Measurements from ENCODE around the gene METTL14.

The METTL14 gene

DNA sequence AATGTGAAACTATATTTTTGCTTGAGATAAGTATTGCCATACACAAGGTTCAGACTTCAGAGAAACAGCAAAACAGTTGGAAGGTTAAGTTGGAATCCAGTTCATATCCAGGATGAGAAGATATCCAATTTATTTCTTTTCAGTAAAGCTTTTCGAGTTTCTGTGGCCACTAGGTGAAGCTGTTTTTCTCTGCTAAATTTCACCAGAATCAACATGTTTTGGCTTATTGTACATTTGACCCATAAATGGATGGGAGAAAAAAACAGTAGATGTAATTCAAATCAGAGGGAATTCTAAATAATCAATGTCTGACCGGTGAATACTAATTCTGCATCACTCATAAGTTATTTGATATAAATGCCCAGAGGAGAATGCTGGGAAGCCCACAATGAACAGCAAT, 9.1 kb upstream of the METTL14 start:
- no peaks in the 10 kb centered on the region for H3K27me3 ChIP-seq (ENCODE audit: insufficient read depth, low read length, poor library complexity)
- H3K4me2 ChIP-seq (ENCODE audit: low read length): no peak overlapping the region
- no peak overlapping the region for H4K8ac ChIP-seq (ENCODE audit: low read depth, low read length)
- H3K4ac ChIP-seq (ENCODE audit: low read depth, low read length): no peak overlapping the region
- no peak for DNase-seq
- no CpG with 5 or more reads among the region's 2 CpGs for WGBS (ENCODE audit: extremely low coverage, insufficient coverage, low lambda C conversion rate)
- no peaks in the 10 kb centered on the region for H3K79me2 ChIP-seq (ENCODE audit: control insufficient read depth, insufficient read depth, low read length)
- H2BK15ac ChIP-seq (replicated peaks; ENCODE audit: low read depth): no peak overlapping the region
- no peaks in the 10 kb centered on the region for H3K36me3 ChIP-seq (ENCODE audit: control insufficient read depth, insufficient read depth, low read length)
- H4K5ac ChIP-seq (ENCODE audit: low read length): no peak overlapping the region
- no peak overlapping the region for H3K27ac ChIP-seq (ENCODE audit: low read depth, low read length)
- H2BK120ac ChIP-seq (ENCODE audit: low read depth, low read length): no peak overlapping the region
- H2AK5ac ChIP-seq (ENCODE audit: low read length): no peak overlapping the region
- H3K4me1 ChIP-seq (ENCODE audit: control insufficient read depth, low read depth, low read length): no peaks in the 10 kb centered on the region
- no peak overlapping the region for H3K56ac ChIP-seq (ENCODE audit: low read length)
- no peak overlapping the region for H3K23ac ChIP-seq (ENCODE audit: low read length)
- no peak overlapping the region for H3K9ac ChIP-seq (ENCODE audit: low read length)
- H2BK5ac ChIP-seq (ENCODE audit: low read length): no peak overlapping the region
- H3K79me1 ChIP-seq (ENCODE audit: low read length): no peaks in the 10 kb centered on the region
- H3K18ac ChIP-seq (ENCODE audit: low read length): no peak overlapping the region
- H3K4me3 ChIP-seq (ENCODE audit: low read length): no peak overlapping the region

DNA sequence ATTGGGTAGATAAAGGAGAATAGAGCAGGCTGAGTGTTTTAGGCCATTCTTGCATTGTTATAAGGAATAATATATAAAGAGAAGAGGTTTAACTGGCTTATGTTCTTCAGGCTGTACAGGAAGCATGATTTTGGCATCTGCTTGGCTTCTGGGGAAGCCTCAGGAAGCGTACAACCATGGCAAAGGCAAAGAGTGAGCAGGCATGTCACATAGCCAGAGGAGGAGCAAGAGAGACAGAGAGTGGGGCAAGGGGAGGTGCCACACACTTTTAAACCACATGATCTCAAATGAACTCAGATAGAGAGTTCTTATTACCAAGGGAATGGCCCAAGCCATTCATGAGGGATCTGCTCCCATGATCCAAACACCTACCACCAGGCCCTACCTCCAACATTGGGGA, 4.4 kb upstream of the METTL14 start:
- Histone ChIP-seq H2BK15ac (replicated peaks; ENCODE audit: low read depth) (no peak overlapping the region), H3K4me3 (ENCODE audit: low read length) (no peak overlapping the region), H2AK5ac (ENCODE audit: low read length) (no peak overlapping the region), H3K56ac (ENCODE audit: low read length) (no peak overlapping the region), H3K27me3 (ENCODE audit: insufficient read depth, low read length, poor library complexity) (no peaks in the 10 kb centered on the region), H3K4me1 (ENCODE audit: control insufficient read depth, low read depth, low read length) (no peaks in the 10 kb centered on the region), H3K4me2 (ENCODE audit: low read length) (no peak overlapping the region), H2BK5ac (ENCODE audit: low read length) (no peak overlapping the region), H3K79me1 (ENCODE audit: low read length) (no peaks in the 10 kb centered on the region), H2BK120ac (ENCODE audit: low read depth, low read length) (no peak overlapping the region), H3K9ac (ENCODE audit: low read length) (no peak overlapping the region), H3K36me3 (ENCODE audit: control insufficient read depth, insufficient read depth, low read length) (no peaks in the 10 kb centered on the region), H3K79me2 (ENCODE audit: control insufficient read depth, insufficient read depth, low read length) (peaks cover 4% of the 10 kb centered on the region), H3K27ac (ENCODE audit: low read depth, low read length) (no peak overlapping the region), H3K18ac (ENCODE audit: low read length) (no peak overlapping the region), H3K23ac (ENCODE audit: low read length) (no peak overlapping the region), H4K5ac (ENCODE audit: low read length) (no peak overlapping the region), H3K4ac (ENCODE audit: low read depth, low read length) (no peak overlapping the region), H4K8ac (ENCODE audit: low read depth, low read length) (no peak overlapping the region)
- DNase-seq: peak; percentile 47
- WGBS (ENCODE audit: extremely low coverage, insufficient coverage, low lambda C conversion rate): no CpG with 5 or more reads among the region's 1 CpG

DNA sequence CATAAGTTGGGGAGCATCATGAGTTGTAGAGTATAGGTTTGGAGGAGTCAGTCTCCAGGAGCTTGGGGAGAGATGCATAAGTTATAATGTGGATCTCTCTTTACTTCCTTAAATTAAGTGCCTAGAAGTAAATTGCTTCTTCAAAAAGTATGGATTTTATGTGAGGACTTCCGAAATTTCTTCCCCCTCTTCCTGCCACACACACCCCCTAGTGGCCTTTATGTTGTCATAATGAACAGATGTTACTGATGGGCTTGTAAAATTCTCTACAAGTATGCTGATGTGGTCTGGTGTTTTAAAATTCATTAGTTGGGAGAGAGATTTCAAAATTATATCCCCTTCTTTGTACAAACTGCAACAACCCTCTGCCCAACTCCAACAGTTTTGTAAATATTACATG, 2.3 kb upstream of the METTL14 start:
- no peak overlapping the region for H3K27ac ChIP-seq (ENCODE audit: low read depth, low read length)
- H3K4me3 ChIP-seq (ENCODE audit: low read length): no peak overlapping the region
- peak; percentile 48 for DNase-seq
- no peak overlapping the region for H2BK5ac ChIP-seq (ENCODE audit: low read length)
- no peaks in the 10 kb centered on the region for H3K79me1 ChIP-seq (ENCODE audit: low read length)
- no peak overlapping the region for H4K5ac ChIP-seq (ENCODE audit: low read length)
- no peak overlapping the region for H2AK5ac ChIP-seq (ENCODE audit: low read length)
- no peak overlapping the region for H3K9ac ChIP-seq (ENCODE audit: low read length)
- no peak overlapping the region for H3K56ac ChIP-seq (ENCODE audit: low read length)
- H2BK15ac ChIP-seq (replicated peaks; ENCODE audit: low read depth): no peak overlapping the region
- no peaks in the 10 kb centered on the region for H3K27me3 ChIP-seq (ENCODE audit: insufficient read depth, low read length, poor library complexity)
- peaks cover 15% of the 10 kb centered on the region for H3K79me2 ChIP-seq (ENCODE audit: control insufficient read depth, insufficient read depth, low read length)
- WGBS (ENCODE audit: extremely low coverage, insufficient coverage, low lambda C conversion rate): no CpG with 5 or more reads among the region's 1 CpG
- H2BK120ac ChIP-seq (ENCODE audit: low read depth, low read length): no peak overlapping the region
- no peak overlapping the region for H3K23ac ChIP-seq (ENCODE audit: low read length)
- no peaks in the 10 kb centered on the region for H3K4me1 ChIP-seq (ENCODE audit: control insufficient read depth, low read depth, low read length)
- no peaks in the 10 kb centered on the region for H3K36me3 ChIP-seq (ENCODE audit: control insufficient read depth, insufficient read depth, low read length)
- H3K4me2 ChIP-seq (ENCODE audit: low read length): no peak overlapping the region
- no peak overlapping the region for H3K18ac ChIP-seq (ENCODE audit: low read length)
- peak overlapping the region; percentile 3 for H4K8ac ChIP-seq (ENCODE audit: low read depth, low read length)
- H3K4ac ChIP-seq (ENCODE audit: low read depth, low read length): no peak overlapping the region

DNA sequence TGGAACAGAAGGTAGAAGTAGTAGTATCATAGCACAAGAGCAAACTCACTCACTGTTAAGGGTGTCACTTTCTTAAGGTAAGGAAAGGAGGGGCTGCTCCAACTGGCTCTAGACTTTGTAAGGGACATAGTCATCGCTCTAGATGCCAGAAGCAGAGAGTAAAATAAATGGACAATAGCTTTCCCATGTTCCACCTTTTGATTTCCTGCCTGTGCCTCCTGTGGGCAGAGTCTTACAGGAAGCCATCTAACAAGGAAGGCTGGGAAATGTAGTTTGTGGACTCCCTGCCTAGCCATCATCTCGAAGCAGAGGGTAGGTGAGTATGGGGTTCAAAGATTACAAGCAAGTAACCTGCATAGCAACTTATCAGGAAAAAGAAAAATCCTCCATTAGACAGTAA, 1.7 kb upstream of the METTL14 start:
- no peak overlapping the region for H3K4ac ChIP-seq (ENCODE audit: low read depth, low read length)
- H2BK120ac ChIP-seq (ENCODE audit: low read depth, low read length): no peak overlapping the region
- no peak overlapping the region for H2AK5ac ChIP-seq (ENCODE audit: low read length)
- H4K8ac ChIP-seq (ENCODE audit: low read depth, low read length): peak overlapping the region; percentile 3
- H3K56ac ChIP-seq (ENCODE audit: low read length): peak overlapping the region; percentile 50
- H3K4me2 ChIP-seq (ENCODE audit: low read length): no peak overlapping the region
- no peak overlapping the region for H3K4me3 ChIP-seq (ENCODE audit: low read length)
- H3K79me2 ChIP-seq (ENCODE audit: control insufficient read depth, insufficient read depth, low read length): peaks cover 15% of the 10 kb centered on the region
- H2BK15ac ChIP-seq (replicated peaks; ENCODE audit: low read depth): no peak overlapping the region
- H3K4me1 ChIP-seq (ENCODE audit: control insufficient read depth, low read depth, low read length): no peaks in the 10 kb centered on the region
- no peak overlapping the region for H3K18ac ChIP-seq (ENCODE audit: low read length)
- H4K5ac ChIP-seq (ENCODE audit: low read length): peak overlapping the region; percentile 98
- no peaks in the 10 kb centered on the region for H3K36me3 ChIP-seq (ENCODE audit: control insufficient read depth, insufficient read depth, low read length)
- no peak overlapping the region for H3K23ac ChIP-seq (ENCODE audit: low read length)
- H3K79me1 ChIP-seq (ENCODE audit: low read length): no peaks in the 10 kb centered on the region
- no CpG with 5 or more reads among the region's 2 CpGs for WGBS (ENCODE audit: extremely low coverage, insufficient coverage, low lambda C conversion rate)
- no peak overlapping the region for H3K27ac ChIP-seq (ENCODE audit: low read depth, low read length)
- DNase-seq: peak; percentile 57
- no peaks in the 10 kb centered on the region for H3K27me3 ChIP-seq (ENCODE audit: insufficient read depth, low read length, poor library complexity)
- no peak overlapping the region for H2BK5ac ChIP-seq (ENCODE audit: low read length)
- peak overlapping the region; percentile 25 for H3K9ac ChIP-seq (ENCODE audit: low read length)

DNA sequence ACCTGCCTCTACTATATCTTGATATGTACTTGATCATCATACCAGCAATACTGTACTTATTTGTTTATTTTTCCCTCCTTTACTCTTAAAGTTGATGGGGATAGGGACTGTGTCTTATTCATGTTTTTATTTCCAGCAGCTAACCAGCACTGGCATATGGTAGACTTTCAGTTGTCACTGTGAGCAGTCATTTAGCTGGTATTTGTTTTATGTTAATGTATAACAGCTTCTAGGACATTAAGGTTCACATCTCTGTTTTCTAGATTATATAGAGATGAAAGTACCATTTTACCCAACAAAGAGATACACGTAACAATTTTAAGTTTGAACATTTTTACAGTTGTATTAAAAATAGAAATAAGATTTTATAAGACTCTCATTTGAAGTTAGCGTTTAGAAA, 17.9 kb downstream of the METTL14 start:
- H3K27ac ChIP-seq (ENCODE audit: low read depth, low read length): no peak overlapping the region
- H3K36me3 ChIP-seq (ENCODE audit: control insufficient read depth, insufficient read depth, low read length): peaks cover 4% of the 10 kb centered on the region
- no peak overlapping the region for H3K4ac ChIP-seq (ENCODE audit: low read depth, low read length)
- no peak overlapping the region for H4K8ac ChIP-seq (ENCODE audit: low read depth, low read length)
- H3K79me1 ChIP-seq (ENCODE audit: low read length): no peaks in the 10 kb centered on the region
- no peaks in the 10 kb centered on the region for H3K4me1 ChIP-seq (ENCODE audit: control insufficient read depth, low read depth, low read length)
- no peak overlapping the region for H3K23ac ChIP-seq (ENCODE audit: low read length)
- no peak overlapping the region for H3K9ac ChIP-seq (ENCODE audit: low read length)
- no peak for DNase-seq
- H3K18ac ChIP-seq (ENCODE audit: low read length): no peak overlapping the region
- no peak overlapping the region for H3K56ac ChIP-seq (ENCODE audit: low read length)
- H2BK120ac ChIP-seq (ENCODE audit: low read depth, low read length): no peak overlapping the region
- H3K4me3 ChIP-seq (ENCODE audit: low read length): no peak overlapping the region
- 100% methylated on average over 1 of the region's 2 CpGs for WGBS (ENCODE audit: extremely low coverage, insufficient coverage, low lambda C conversion rate)
- no peak overlapping the region for H3K4me2 ChIP-seq (ENCODE audit: low read length)
- H4K5ac ChIP-seq (ENCODE audit: low read length): no peak overlapping the region
- H3K79me2 ChIP-seq (ENCODE audit: control insufficient read depth, insufficient read depth, low read length): no peaks in the 10 kb centered on the region
- H3K27me3 ChIP-seq (ENCODE audit: insufficient read depth, low read length, poor library complexity): no peaks in the 10 kb centered on the region
- H2BK5ac ChIP-seq (ENCODE audit: low read length): no peak overlapping the region
- H2BK15ac ChIP-seq (replicated peaks; ENCODE audit: low read depth): no peak overlapping the region
- H2AK5ac ChIP-seq (ENCODE audit: low read length): no peak overlapping the region

DNA sequence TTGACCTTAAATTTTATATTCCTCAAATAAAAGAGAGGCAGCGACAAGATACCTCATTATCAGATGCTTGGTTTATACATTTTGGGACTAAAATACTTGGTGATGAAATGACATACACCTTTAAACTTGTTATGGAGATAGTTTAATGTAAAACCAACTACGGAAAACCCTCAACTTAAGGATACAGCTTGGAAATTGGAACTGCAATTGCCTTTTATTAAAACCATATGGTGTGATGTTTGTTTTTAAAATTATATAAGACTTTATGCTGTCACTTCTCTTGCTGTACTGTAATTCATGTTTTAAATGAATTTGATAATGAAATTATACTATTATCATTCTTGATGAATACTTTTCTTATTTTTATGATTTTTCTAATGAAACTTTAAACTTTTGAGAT, 25.9 kb downstream of the METTL14 start:
- no peak overlapping the region for H3K18ac ChIP-seq (ENCODE audit: low read length)
- H3K4me2 ChIP-seq (ENCODE audit: low read length): no peak overlapping the region
- H3K79me1 ChIP-seq (ENCODE audit: low read length): no peaks in the 10 kb centered on the region
- no peak overlapping the region for H4K8ac ChIP-seq (ENCODE audit: low read depth, low read length)
- H3K4me1 ChIP-seq (ENCODE audit: control insufficient read depth, low read depth, low read length): no peaks in the 10 kb centered on the region
- H3K9ac ChIP-seq (ENCODE audit: low read length): no peak overlapping the region
- H3K23ac ChIP-seq (ENCODE audit: low read length): no peak overlapping the region
- no peak overlapping the region for H3K4ac ChIP-seq (ENCODE audit: low read depth, low read length)
- no peak overlapping the region for H2BK5ac ChIP-seq (ENCODE audit: low read length)
- no peak overlapping the region for H2AK5ac ChIP-seq (ENCODE audit: low read length)
- no peak overlapping the region for H3K4me3 ChIP-seq (ENCODE audit: low read length)
- H3K56ac ChIP-seq (ENCODE audit: low read length): no peak overlapping the region
- no peak overlapping the region for H2BK120ac ChIP-seq (ENCODE audit: low read depth, low read length)
- H3K79me2 ChIP-seq (ENCODE audit: control insufficient read depth, insufficient read depth, low read length): no peaks in the 10 kb centered on the region
- H4K5ac ChIP-seq (ENCODE audit: low read length): no peak overlapping the region
- DNase-seq: no peak
- H3K27ac ChIP-seq (ENCODE audit: low read depth, low read length): no peak overlapping the region
- no peaks in the 10 kb centered on the region for H3K27me3 ChIP-seq (ENCODE audit: insufficient read depth, low read length, poor library complexity)
- no peak overlapping the region for H2BK15ac ChIP-seq (replicated peaks; ENCODE audit: low read depth)
- no CpG with 5 or more reads among the region's 2 CpGs for WGBS (ENCODE audit: extremely low coverage, insufficient coverage, low lambda C conversion rate)
- peaks cover 5% of the 10 kb centered on the region for H3K36me3 ChIP-seq (ENCODE audit: control insufficient read depth, insufficient read depth, low read length)
